WTC11 (cell line): ENCODE results near the gene GLB1L3. TPM values are rescaled to one million over a fixed set of nuclear protein-coding genes. Genes with fewer than 3 reads are reported as not detected.

Experiments used
- ATAC-seq: fragments of 200-7000 bp; cut with Tn5 transposase; 2 replicates; pipeline ENCODE4 v1.10.0; 2021; ENCODE audit warnings: mild to moderate bottlenecking, moderate library complexity
- CTCF ChIA-PET: fragments of 300-600 bp; sonication (Branson Sonifier 250); formaldehyde crosslinking; loops from one replicate; lab custom pipeline; 2021; ENCODE audit warnings: antibody characterized with exemption; lab: Charles Lee
- POLR2A ChIA-PET: fragments of 350-600 bp; sonication (Branson Sonifier 250); formaldehyde crosslinking; loops from one replicate; lab custom pipeline; 2021; ENCODE audit warnings: antibody characterized with exemption; lab: Charles Lee
- DNase-seq: peaks from one replicate; pipeline ENCODE4 v3.0.0; 2021; ENCODE audit warnings: low spot score
- H3K27ac Mint-ChIP-seq: 2 replicates; pipeline ENCODE4 v1.8.0; 2021; ENCODE audit warnings: mixed read lengths
- H3K27me3 Mint-ChIP-seq: 2 replicates; pipeline ENCODE4 v1.8.0; 2021; ENCODE audit warnings: low read depth, mild to moderate bottlenecking, moderate library complexity, mixed read lengths
- H3K36me3 Mint-ChIP-seq: 2 replicates; pipeline ENCODE4 v1.8.0; 2021; ENCODE audit warnings: mixed read lengths
- H3K4me1 Mint-ChIP-seq: 2 replicates; pipeline ENCODE4 v1.8.0; 2022; ENCODE audit warnings: mixed read lengths
- H3K4me3 Mint-ChIP-seq: 2 replicates; pipeline ENCODE4 v1.8.0; 2021; ENCODE audit warnings: mild to moderate bottlenecking, moderate library complexity, mixed read lengths
- H3K9me3 Mint-ChIP-seq: 2 replicates; pipeline ENCODE4 v1.8.0; 2021; ENCODE audit warnings: mixed read lengths
- AFF4 ChIP-seq: sonication (generic); formaldehyde crosslinking; IDR thresholded peaks from 2 replicates; pipeline ENCODE4 v1.8.1; 2023; ENCODE audit warnings: mild to moderate bottlenecking, missing genetic modification reagents, borderline replicate concordance
- CREM ChIP-seq: sonication (generic); formaldehyde crosslinking; IDR thresholded peaks from 2 replicates; pipeline ENCODE4 v1.8.1; 2022; ENCODE audit warnings: mild to moderate bottlenecking, missing genetic modification reagents, moderate library complexity
- ESRRA ChIP-seq: sonication (generic); formaldehyde crosslinking; IDR thresholded peaks from 2 replicates; pipeline ENCODE4 v1.8.1; 2022; ENCODE audit warnings: mild to moderate bottlenecking, missing genetic modification reagents, borderline replicate concordance
- ETV6 ChIP-seq: sonication (generic); formaldehyde crosslinking; IDR thresholded peaks from 2 replicates; pipeline ENCODE4 v1.8.1; 2022; ENCODE audit warnings: mild to moderate bottlenecking, missing genetic modification reagents
- FOXK1 ChIP-seq: sonication (generic); formaldehyde crosslinking; IDR thresholded peaks from 2 replicates; pipeline ENCODE4 v1.8.0; 2022; ENCODE audit warnings: mild to moderate bottlenecking, moderate library complexity, missing genetic modification reagents
- GABPB1 ChIP-seq: sonication (generic); formaldehyde crosslinking; IDR thresholded peaks from 2 replicates; pipeline ENCODE4 v1.8.1; 2023; ENCODE audit warnings: mild to moderate bottlenecking, missing genetic modification reagents
- KAT7 ChIP-seq: sonication (generic); formaldehyde crosslinking; IDR thresholded peaks from 2 replicates; pipeline ENCODE4 v1.8.1; 2023; ENCODE audit warnings: missing genetic modification reagents, mild to moderate bottlenecking, borderline replicate concordance
- NFATC4 ChIP-seq: fragments of 250-450 bp; sonication (Bioruptor Pico); IDR thresholded peaks from 2 replicates; pipeline ENCODE4 v1.9.0; 2021; ENCODE audit warnings: mild to moderate bottlenecking
- NR3C1 ChIP-seq: sonication (generic); formaldehyde crosslinking; conservative IDR thresholded peaks from 2 replicates; pipeline ENCODE4 v1.8.1; 2023; ENCODE audit warnings: low read depth, mild to moderate bottlenecking, missing genetic modification reagents
- SMAD4 ChIP-seq: sonication (generic); formaldehyde crosslinking; IDR thresholded peaks from 2 replicates; pipeline ENCODE4 v1.8.0; 2022; ENCODE audit warnings: mild to moderate bottlenecking, missing genetic modification reagents
- SOX15 ChIP-seq: fragments of 250-450 bp; sonication (Bioruptor Pico); IDR thresholded peaks from 2 replicates; pipeline ENCODE4 v1.9.0; 2021; ENCODE audit warnings: mild to moderate bottlenecking
- TCF7 ChIP-seq: sonication (generic); formaldehyde crosslinking; IDR thresholded peaks from 2 replicates; pipeline ENCODE4 v1.8.0; 2022; ENCODE audit warnings: mild to moderate bottlenecking, low read depth, missing genetic modification reagents, moderate library complexity
- TEAD1 ChIP-seq: sonication (generic); formaldehyde crosslinking; IDR thresholded peaks from 2 replicates; pipeline ENCODE4 v1.8.0; 2022; ENCODE audit warnings: mild to moderate bottlenecking, missing genetic modification reagents
- ZBTB21 ChIP-seq: sonication (generic); formaldehyde crosslinking; IDR thresholded peaks from 2 replicates; pipeline ENCODE4 v1.8.1; 2023; ENCODE audit warnings: mild to moderate bottlenecking, missing genetic modification reagents, borderline replicate concordance
- ZNF121 ChIP-seq: sonication (generic); formaldehyde crosslinking; IDR thresholded peaks from 2 replicates; pipeline ENCODE4 v1.8.0; 2023; ENCODE audit warnings: missing genetic modification reagents
- ZNF423 ChIP-seq: fragments of 250-450 bp; sonication (Bioruptor Pico); IDR thresholded peaks from 2 replicates; pipeline ENCODE4 v2.1.2; 2022; ENCODE audit warnings: mild to moderate bottlenecking, moderate library complexity
- total RNA-seq: library from RNA; stranded (reverse); gene quantifications from 3 replicates; pipeline ENCODE4 v1.2.3, GENCODE V29; 2021
- TF ChIP-seq, protein P1 (sequence below): sonication (generic); formaldehyde crosslinking; conservative IDR thresholded peaks from 2 replicates; pipeline ENCODE4 v1.8.1; 2022; ENCODE audit warnings: mild to moderate bottlenecking, missing genetic modification reagents

Gene GLB1L3
- total RNA-seq, 1 experiment from 2014 or later: 50.2 TPM

DNA sequence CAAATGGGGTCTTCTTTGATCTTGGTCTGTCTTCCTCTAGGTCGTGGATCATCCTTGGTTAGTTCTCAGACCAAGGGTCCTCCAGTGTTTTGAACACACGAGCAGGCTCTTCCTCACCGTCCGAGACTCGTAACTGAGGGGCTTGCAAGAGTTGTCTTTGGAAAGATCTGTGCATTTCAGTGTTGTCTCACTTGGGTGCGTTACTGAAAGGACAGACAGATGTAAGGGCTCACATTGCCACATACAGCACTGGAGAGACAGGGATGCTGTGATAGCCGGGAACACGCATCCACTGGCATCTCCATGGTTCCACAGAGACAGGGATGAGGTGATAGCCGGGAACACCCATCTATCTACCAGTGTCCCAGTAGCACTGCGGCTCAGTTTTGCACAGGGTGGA lies 71.3 kb downstream of the GLB1L3 start:
- Mint-ChIP-seq H3K9me3 (0 out of 2 replicates have a peak, but pooled peaks cover 8% of the 10 kb centered on the region), H3K27me3 (peaks cover 6% of the 10 kb centered on the region; the same call in 1 of the 2 replicates), H3K27ac (no peak overlapping the region), H3K4me1 (peaks cover 23% of the 10 kb centered on the region), H3K4me3 (no peak overlapping the region), H3K36me3 (no peaks in the 10 kb centered on the region)
- CTCF ChIA-PET: no interaction called here
- DNase-seq (no peak), ATAC-seq (no peak)
- POLR2A ChIA-PET: no interaction called here
- TF ChIP-seq KAT7: no peak
- no peak for TF ChIP-seq SOX15 (CRISPR knock-in tag)
- TF ChIP-seq TEAD1 (CRISPR knock-in tag): no peak
- TF ChIP-seq SMAD4 (CRISPR knock-in tag): no peak
- TF ChIP-seq TCF7 (CRISPR knock-in tag): no peak
- no peak for TF ChIP-seq NFATC4 (CRISPR knock-in tag)
- TF ChIP-seq CREM (CRISPR knock-in tag): no peak
- TF ChIP-seq NR3C1: no peak
- no peak for TF ChIP-seq ZBTB21 (CRISPR knock-in tag)
- TF ChIP-seq FOXK1: no peak

DNA sequence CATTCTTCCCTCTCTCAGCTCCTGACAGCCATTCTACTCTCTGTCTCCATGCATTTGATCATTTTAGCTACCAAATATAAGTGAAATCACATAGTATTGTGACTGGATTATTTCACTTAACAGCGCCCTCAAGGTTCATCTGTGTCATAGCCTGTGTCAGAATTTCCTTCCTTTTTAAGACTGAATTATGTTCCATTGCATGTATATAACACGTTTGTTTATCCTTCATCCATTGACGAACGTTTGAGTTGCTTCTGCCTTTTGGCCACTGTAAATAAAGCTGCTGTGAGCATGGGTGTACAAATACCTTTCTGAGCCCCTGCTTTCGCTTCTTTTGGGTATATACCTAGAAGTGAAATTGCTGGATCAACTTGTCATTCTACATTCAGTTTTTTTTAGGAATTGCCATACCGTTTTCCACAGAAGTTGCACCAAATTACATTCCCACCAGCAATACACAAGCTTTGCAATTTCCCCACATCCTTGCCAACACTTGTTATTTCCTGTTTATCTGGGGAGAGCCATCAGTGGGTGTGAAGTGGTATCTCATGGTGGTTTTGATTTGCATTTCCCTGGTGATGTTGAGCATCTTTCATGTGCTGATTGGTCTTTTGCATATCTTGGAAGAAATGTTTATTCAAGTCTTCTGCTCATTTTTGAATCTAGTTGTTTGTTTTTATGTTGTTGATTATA lies 73.1 kb downstream of the GLB1L3 start:
- H3K4me3 Mint-ChIP-seq: no peak overlapping the region
- CTCF ChIA-PET: interaction anchor here (1.0 to 2.4 kb wide), 6 partner anchors 11 to 105 kb away, joined by 3 to 8 read pairs (median 4); partner anchors contain the start of gene GLB1L2
- TF ChIP-seq GABPB1: no peak
- no peak for TF ChIP-seq ESRRA (CRISPR knock-in tag)
- no peak for TF ChIP-seq SOX15 (CRISPR knock-in tag)
- TF ChIP-seq, protein P1, sequence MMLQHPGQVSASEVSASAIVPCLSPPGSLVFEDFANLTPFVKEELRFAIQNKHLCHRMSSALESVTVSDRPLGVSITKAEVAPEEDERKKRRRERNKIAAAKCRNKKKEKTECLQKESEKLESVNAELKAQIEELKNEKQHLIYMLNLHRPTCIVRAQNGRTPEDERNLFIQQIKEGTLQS (CRISPR knock-in tag): no peak
- TF ChIP-seq ZNF423 (CRISPR knock-in tag): no peak
- H3K36me3 Mint-ChIP-seq: no peaks in the 10 kb centered on the region; the same call in 1 of the 2 replicates
- no peak for DNase-seq
- peaks cover 23% of the 10 kb centered on the region for H3K4me1 Mint-ChIP-seq
- POLR2A ChIA-PET: no interaction called here
- no peak overlapping the region for H3K27ac Mint-ChIP-seq
- ATAC-seq: peak; percentile 11; the same call in 1 of the 2 replicates
- peaks cover 6% of the 10 kb centered on the region; the same call in 1 of the 2 replicates for H3K27me3 Mint-ChIP-seq
- peaks cover 16% of the 10 kb centered on the region for H3K9me3 Mint-ChIP-seq

DNA sequence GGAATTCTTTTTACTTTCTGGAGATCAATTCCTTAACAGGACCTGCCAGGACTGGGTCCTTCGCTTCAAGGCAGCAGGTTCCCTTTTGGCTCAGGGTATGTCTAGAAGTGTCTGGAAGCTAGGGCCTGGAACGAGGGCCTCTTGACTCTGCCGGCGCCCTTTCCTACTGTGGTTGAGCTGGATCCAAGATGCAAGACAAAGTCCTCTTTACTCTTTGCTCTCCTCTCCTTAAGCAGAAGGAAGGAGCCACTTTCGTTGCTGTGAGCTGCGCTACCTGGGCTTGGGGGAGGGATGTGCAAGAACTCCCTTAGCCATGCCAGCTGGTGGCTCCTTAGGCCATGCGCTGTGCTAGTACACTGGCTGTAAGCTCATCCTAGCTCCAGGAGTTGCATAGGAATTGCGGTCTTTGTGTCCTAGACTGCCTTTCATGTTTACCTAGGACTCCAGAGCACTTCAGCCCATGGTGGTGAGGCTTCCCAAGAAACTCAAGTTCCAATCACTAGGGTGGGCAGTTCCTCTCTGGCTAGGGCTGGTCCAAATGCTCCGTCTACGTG lies 73.7 kb downstream of the GLB1L3 start:
- H3K27me3 Mint-ChIP-seq: peaks cover 6% of the 10 kb centered on the region; the same call in 1 of the 2 replicates
- POLR2A ChIA-PET: no interaction called here
- ATAC-seq: peak; percentile 68
- TF ChIP-seq AFF4 (no peak), ZNF121 (peak; percentile 39; the same call in 1 of the 2 replicates), ETV6 (CRISPR knock-in tag) (0 out of 2 replicates have a peak, but pooled peaks have one; percentile 38)
- CTCF ChIA-PET: interaction anchor here (0.6 to 2.4 kb wide), 6 partner anchors 10 to 106 kb away, joined by 3 to 8 read pairs (median 4); partner anchors contain the start of gene GLB1L2
- peaks cover 16% of the 10 kb centered on the region for H3K9me3 Mint-ChIP-seq
- no peak overlapping the region for H3K27ac Mint-ChIP-seq
- peaks cover 23% of the 10 kb centered on the region for H3K4me1 Mint-ChIP-seq
- H3K36me3 Mint-ChIP-seq: no peaks in the 10 kb centered on the region; the same call in 1 of the 2 replicates
- no peak overlapping the region for H3K4me3 Mint-ChIP-seq
- DNase-seq: peak; percentile 7
